H1 (cell line): ENCODE data around the gene RANBP6. TPM values are rescaled to one million over a fixed set of nuclear protein-coding genes. Genes with fewer than 3 reads are reported as not detected.

Experiments used
- EP300 ChIP-seq, 2 experiments: IDR thresholded peaks; 1 replicate in 1 of 2; 2 replicates in 1 of 2; pipeline ENCODE4 v1.6.1; 2011 to 2012; ENCODE audit warnings: low read depth in 2 of 2, low read length in 2 of 2, mild to moderate bottlenecking in 2 of 2, borderline replicate concordance in 1 of 2, inconsistent platforms in 1 of 2, moderate library complexity in 1 of 2
- FOSL1 ChIP-seq: IDR thresholded peaks from 2 replicates; pipeline ENCODE4 v1.6.1; 2011; ENCODE audit warnings: mild to moderate bottlenecking, low read depth, low read length, moderate library complexity; ENCODE audit not compliant: insufficient read depth
- HDAC2 ChIP-seq, 2 experiments: fragments of 300-600 bp in 1 of 2; sonication (generic) in 1 of 2; IDR thresholded peaks; 2 replicates each; pipeline ENCODE4 v1.6.1; 2011 to 2012; ENCODE audit warnings: low read depth in 2 of 2, low read length in 2 of 2, mild to moderate bottlenecking in 2 of 2, moderate library complexity in 2 of 2, borderline replicate concordance in 1 of 2, inconsistent platforms in 1 of 2
- RBBP5 ChIP-seq: IDR thresholded peaks from 2 replicates; pipeline ENCODE4 v1.7.1; 2012; ENCODE audit warnings: low read depth, mild to moderate bottlenecking, inconsistent platforms, low read length, moderate library complexity, borderline replicate concordance
- SP1 ChIP-seq: IDR thresholded peaks from 2 replicates; pipeline ENCODE4 v1.6.1; 2011; ENCODE audit warnings: low read depth, low read length
- polyA plus RNA-seq, 7 experiments: library from polyadenylated mRNA; depleted of rRNA in 3 of 7; stranded (reverse) in 5 of 7; unstranded in 2 of 7; fragments of >200 nt in 5 of 7; fragments of 200-250 nt in 2 of 7; gene quantifications; 1 replicate in 5 of 7; 2 replicates in 1 of 7; 4 replicates in 1 of 7; pipeline versions ENCODE4 v1.2.1 to v1.2.3, GENCODE V29; 2011 to 2013; ENCODE audit warnings: missing spikeins in 2 of 7, mixed read lengths in 2 of 7
- total RNA-seq: library from RNA; stranded (reverse); fragmentation: NEBNext Ultra II Directional; extraction: Animal tissue kit (Norgen Biotek cat#: 25700); gene quantifications from 2 replicates; pipeline ENCODE4 v1.2.1, GENCODE V29; 2021
- TF ChIP-seq, protein P1 (sequence below): IDR thresholded peaks from 2 replicates; pipeline ENCODE4 v1.6.1; 2012; ENCODE audit warnings: inconsistent platforms

Gene RANBP6
- total and polyA plus RNA-seq, 2 of the 8 experiments (the other 6 are each of a cell fraction or from before 2014, with no cell fraction given): 5.7 to 18.8 TPM

DNA sequence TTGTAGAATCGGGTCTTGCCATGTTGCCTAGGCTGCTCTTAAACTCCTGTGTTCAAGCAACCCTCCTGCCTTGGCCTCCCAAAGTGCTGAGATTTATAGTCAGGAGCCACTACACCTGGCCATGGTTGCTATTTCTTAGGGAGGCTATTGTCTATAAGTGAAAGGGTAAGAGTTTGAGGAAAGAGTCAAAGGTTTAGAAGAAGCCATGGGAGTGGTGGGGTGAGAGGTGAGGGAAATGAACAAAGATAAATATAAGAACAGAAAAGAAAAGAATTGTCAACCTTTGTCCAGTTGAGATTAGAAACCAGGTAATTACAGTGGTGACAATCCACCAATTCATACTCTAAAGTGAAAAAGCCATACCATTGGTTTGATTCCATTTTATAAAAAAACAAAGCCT, 32.6 kb upstream of the RANBP6 start (continued):
- TF ChIP-seq HDAC2 (IDR thresholded peaks at IDR 0.05; ENCODE audit: borderline replicate concordance in 1 of 2, low read depth in 2 of 2, low read length in 2 of 2) (no peak), SP1 (no peak), FOSL1 (no peak), EP300 (IDR thresholded peaks at IDR 0.05; ENCODE audit: borderline replicate concordance in 1 of 2, low read depth in 2 of 2, low read length in 2 of 2) (no peak), RBBP5 (no peak)
- TF ChIP-seq, protein P1, sequence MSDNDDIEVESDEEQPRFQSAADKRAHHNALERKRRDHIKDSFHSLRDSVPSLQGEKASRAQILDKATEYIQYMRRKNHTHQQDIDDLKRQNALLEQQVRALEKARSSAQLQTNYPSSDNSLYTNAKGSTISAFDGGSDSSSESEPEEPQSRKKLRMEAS: no peak
- TF ChIP-seq, all 59 proteins: peak for 0
